Right lobe of liver (tissue), 6 donors: ENCODE measurements around the gene TWF2. TPM values are rescaled to one million over a fixed set of nuclear protein-coding genes. Genes with fewer than 3 reads are reported as not detected.
A peak's percentile ranks its signal among the peaks of the same experiment; 100 is the strongest.

Experiments
- ATAC-seq, 4 donors: fragments of 200-7000 bp; cut with Tn5 transposase; one replicate each; pipeline ENCODE4 v1.9.1; 2020; ENCODE audit warnings: mild to moderate bottlenecking in 4 of 4, moderate library complexity in 4 of 4
- DNase-seq, 3 donors: peaks; one replicate each; pipeline ENCODE4 v3.0.0-alpha.2; 2020
- H3K27ac ChIP-seq, 3 donors: fragments of 200-600 bp; one replicate each; pipeline ENCODE4 v1.8.0; 2022
- H3K27me3 ChIP-seq, 2 donors: fragments of 200-600 bp; one replicate each; pipeline ENCODE4 v1.8.0; 2022
- H3K36me3 ChIP-seq, 4 donors: fragments of 200-600 bp; sonication (generic) in 1 of 4; one replicate each; pipeline versions ENCODE4 v1.5.1 to v1.8.0; 2017 to 2022; ENCODE audit warnings: control low read depth in 1 of 4
- H3K4me1 ChIP-seq, 4 donors: fragments of 200-600 bp; sonication (generic) in 1 of 4; one replicate each; pipeline versions ENCODE4 v1.5.1 to v1.8.0; 2017 to 2022; ENCODE audit warnings: control low read depth in 1 of 4
- H3K4me3 ChIP-seq, 3 donors: fragments of 200-600 bp; one replicate each; pipeline ENCODE4 v1.8.0; 2022
- H3K9me3 ChIP-seq, 4 donors: fragments of 200-600 bp; sonication (generic) in 1 of 4; one replicate each; pipeline versions ENCODE4 v1.5.1 to v1.8.0; 2017 to 2022; ENCODE audit warnings: control low read depth in 1 of 4
- POLR2A ChIP-seq: fragments of 450-650 bp; IDR thresholded peaks from one replicate; pipeline ENCODE4 v1.6.1; 2017; ENCODE audit warnings: antibody characterized with exemption, mild to moderate bottlenecking
- WGBS: methylation state at CpG from one replicate; pipeline ENCODE4 v1.1.6; 2018; ENCODE audit warnings: low coverage, low lambda C conversion rate; ENCODE audit not compliant: insufficient coverage; ENCODE audit errors: missing lambda C conversion rate; 5-methylcytosine and 5-hydroxymethylcytosine counted together
- intact Hi-C, 2 donors: fragments of 100-400 bp; cut with DNase I; formaldehyde crosslinking; loops; one replicate each; pipeline versions ENCODE4 v1.11.2 to v1.14.1; 2022
- total RNA-seq, 6 experiments: library from RNA; depleted of rRNA in 2 of 6; stranded (reverse); fragments of >200 nt in 2 of 6; fragmentation: NEBNext Ultra II Directional in 3 of 6; extraction: Animal tissue kit (Norgen Biotek cat#: 25700) in 3 of 6; gene quantifications; one replicate each; pipeline versions ENCODE4 v1.1.0 to v1.2.4, GENCODE V29; 2016 to 2023
- TF ChIP-seq, protein P1 (sequence below), 4 donors: fragments of 200-600 bp in 3 of 4; fragments of 450-650 bp in 1 of 4; IDR thresholded peaks; one replicate each; pipeline versions ENCODE4 v1.5.1 to v1.8.0; 2016 to 2022; ENCODE audit warnings: antibody characterized with exemption in 4 of 4, mild to moderate bottlenecking in 2 of 4
- donor health status: DM: no; HTN: yes; CAD: no.
- donor health status: DM: no; HTN: no; CAD: no.
- donor health status: DM: no; HTN: no; CAD: no.
- donor health status: DM: no; HTN: yes; CAD: no.
- donor health status: DM: no; HTN: yes; CAD: no.

TWF2 gene
- total RNA-seq, 6 experiments from 2014 or later, result 12.9 to 34.4 (median 23.7) TPM

DNA sequence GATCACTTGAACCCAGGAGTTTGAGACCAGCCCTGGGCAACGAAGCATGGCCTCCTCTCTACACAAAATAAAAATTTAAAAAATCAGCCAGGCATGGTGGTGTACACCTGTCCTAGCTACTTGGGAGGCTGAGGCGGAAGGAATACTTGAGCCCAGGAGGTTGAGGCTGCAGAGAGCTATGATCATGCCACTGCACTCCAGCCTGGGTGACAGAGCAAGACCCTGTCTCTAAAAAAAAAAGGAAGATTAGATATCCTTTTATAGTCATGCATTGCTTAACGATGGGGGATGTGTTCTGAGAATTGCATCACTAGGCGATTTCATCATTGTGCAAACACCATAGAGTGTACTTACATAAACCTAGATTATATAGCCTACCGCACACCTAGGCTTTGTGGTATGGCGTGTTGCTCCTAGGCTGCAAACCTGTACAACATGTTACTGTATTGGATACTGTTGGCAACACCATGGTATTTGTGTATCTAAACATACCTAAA lies 28.4 kb downstream of the TWF2 start:
- Histone ChIP-seq H3K4me3 (no peak overlapping the region), H3K4me1 (peaks cover 0 to 70% (median 28%) of the 10 kb centered on the region in 4 donors), H3K9me3 (no peaks in the 10 kb centered on the region), H3K27me3 (no peaks in the 10 kb centered on the region), H3K36me3 (peaks cover 19 to 99% (median 61%) of the 10 kb centered on the region in 4 donors), H3K27ac (peak overlapping the region; percentile 83 to 99 (median 98))
- TF ChIP-seq, protein P1, sequence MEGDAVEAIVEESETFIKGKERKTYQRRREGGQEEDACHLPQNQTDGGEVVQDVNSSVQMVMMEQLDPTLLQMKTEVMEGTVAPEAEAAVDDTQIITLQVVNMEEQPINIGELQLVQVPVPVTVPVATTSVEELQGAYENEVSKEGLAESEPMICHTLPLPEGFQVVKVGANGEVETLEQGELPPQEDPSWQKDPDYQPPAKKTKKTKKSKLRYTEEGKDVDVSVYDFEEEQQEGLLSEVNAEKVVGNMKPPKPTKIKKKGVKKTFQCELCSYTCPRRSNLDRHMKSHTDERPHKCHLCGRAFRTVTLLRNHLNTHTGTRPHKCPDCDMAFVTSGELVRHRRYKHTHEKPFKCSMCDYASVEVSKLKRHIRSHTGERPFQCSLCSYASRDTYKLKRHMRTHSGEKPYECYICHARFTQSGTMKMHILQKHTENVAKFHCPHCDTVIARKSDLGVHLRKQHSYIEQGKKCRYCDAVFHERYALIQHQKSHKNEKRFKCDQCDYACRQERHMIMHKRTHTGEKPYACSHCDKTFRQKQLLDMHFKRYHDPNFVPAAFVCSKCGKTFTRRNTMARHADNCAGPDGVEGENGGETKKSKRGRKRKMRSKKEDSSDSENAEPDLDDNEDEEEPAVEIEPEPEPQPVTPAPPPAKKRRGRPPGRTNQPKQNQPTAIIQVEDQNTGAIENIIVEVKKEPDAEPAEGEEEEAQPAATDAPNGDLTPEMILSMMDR (IDR thresholded peaks at IDR 0.05), result no peak
- peak; percentile 61 for TF ChIP-seq POLR2A
- intact Hi-C loops, result no loop called here
- WGBS, result 19% methylated on average over 6 of the region's 6 CpGs
- DNase-seq (peak in 1 of 3 donors; percentile 67), ATAC-seq (peak; percentile 31 to 70 (median 60))

DNA sequence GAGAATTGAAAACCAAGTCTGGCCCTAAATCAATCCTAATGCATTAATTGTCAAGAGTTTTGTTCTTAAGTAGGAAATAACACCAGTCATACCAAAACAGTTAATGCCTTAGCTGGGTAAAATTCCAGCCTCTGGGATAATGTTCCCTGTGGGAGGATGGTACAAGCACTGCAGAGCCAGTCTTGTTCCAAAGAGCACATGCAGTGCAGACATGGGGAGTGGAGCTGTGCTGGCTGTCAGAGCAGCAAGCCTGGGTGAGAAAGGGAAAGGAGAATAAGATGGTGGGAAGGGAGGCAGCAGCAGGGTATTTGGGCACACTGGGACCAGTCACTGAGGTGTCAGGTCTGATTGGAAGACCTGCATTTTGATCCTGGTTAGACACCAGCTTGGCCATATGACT lies 28.9 kb downstream of the TWF2 start:
- DNase-seq (peak in 1 of 3 donors; percentile 59), ATAC-seq (peak in 3 of 4 donors; percentile 2 to 30 (median 9))
- no peak overlapping the region for H3K4me3 ChIP-seq
- TF ChIP-seq, protein P1 (IDR thresholded peaks at IDR 0.05), result no peak
- TF ChIP-seq POLR2A, result no peak
- H3K27ac ChIP-seq, result peak overlapping the region; percentile 69 to 99 (median 98)
- no peaks in the 10 kb centered on the region for H3K27me3 ChIP-seq
- H3K9me3 ChIP-seq, result no peaks in the 10 kb centered on the region
- intact Hi-C loops, result no loop called here
- peaks cover 0 to 76% (median 31%) of the 10 kb centered on the region in 4 donors for H3K4me1 ChIP-seq
- peaks cover 19 to 99% (median 61%) of the 10 kb centered on the region in 4 donors for H3K36me3 ChIP-seq

DNA sequence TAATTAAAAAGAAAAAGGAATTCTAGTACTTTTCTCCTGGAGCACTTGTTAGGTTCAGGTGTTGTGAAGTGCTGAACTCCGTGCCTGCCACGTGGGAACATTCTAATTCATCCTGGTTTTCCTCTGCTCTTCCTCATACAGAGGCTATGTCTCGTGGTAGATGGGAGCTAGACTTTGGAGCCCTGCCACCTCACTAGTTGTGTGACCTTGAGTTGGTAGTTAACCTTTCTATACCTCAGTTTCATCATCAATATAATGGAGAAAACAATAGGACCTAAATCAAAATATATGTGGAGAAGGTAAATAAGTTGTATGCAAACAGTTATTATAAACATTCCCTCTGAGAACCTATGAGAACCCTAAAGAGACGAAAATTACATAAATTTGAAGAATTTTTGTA lies 30.4 kb downstream of the TWF2 start:
- DNase-seq (no peak), ATAC-seq (no peak)
- TF ChIP-seq, protein P1 (IDR thresholded peaks at IDR 0.05), result no peak
- no peak for TF ChIP-seq POLR2A
- Histone ChIP-seq H3K4me3 (no peak overlapping the region), H3K36me3 (peaks cover 9 to 99% (median 56%) of the 10 kb centered on the region in 4 donors), H3K27ac (peak overlapping the region in 2 of 3 donors; percentile 98 to 99), H3K9me3 (no peaks in the 10 kb centered on the region), H3K27me3 (no peaks in the 10 kb centered on the region), H3K4me1 (peaks cover 0 to 74% (median 37%) of the 10 kb centered on the region in 4 donors)
- intact Hi-C loops, result no loop called here
- 33% methylated on average over 4 of the region's 4 CpGs for WGBS

DNA sequence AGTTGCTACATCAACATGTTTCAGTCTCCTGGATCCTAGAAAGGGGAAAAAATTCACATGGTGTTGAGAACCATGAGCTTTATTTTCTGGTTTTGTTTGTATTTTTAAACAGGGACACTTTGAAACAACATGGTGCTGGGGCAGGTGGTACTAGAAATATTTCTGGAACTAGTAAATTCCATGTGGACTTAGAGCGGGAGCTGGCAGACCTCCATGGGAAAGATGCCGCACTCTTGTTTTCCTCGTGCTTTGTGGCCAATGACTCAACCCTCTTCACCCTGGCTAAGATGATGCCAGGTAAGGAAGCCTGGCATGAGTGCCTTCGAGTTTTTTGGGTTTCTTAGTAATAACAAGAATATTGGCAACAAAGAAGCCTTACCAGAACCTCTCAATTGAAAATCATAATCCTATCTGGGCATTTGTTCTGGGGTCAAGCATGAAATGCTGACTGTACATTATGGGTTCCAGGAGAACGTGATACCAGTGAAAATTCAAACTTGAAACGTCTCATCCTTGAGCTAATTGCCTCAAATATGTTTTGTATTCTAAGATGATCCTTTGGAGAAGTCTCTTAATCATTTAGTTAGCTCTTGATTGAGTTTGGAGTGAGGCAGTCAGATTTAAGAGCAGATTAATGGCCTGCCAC lies 33.1 kb downstream of the TWF2 start:
- intact Hi-C loops, result no loop called here
- TF ChIP-seq, protein P1 (IDR thresholded peaks at IDR 0.05), result no peak
- TF ChIP-seq POLR2A, result no peak
- Histone ChIP-seq H3K4me3 (peak overlapping the region in 1 of 3 donors; percentile 20), H3K4me1 (peaks cover 0 to 82% (median 38%) of the 10 kb centered on the region in 4 donors), H3K27ac (peak overlapping the region; percentile 65 to 99 (median 98)), H3K36me3 (peaks cover 4 to 99% (median 47%) of the 10 kb centered on the region in 4 donors), H3K27me3 (no peaks in the 10 kb centered on the region), H3K9me3 (no peaks in the 10 kb centered on the region)
- ATAC-seq (peak; percentile 1 to 24 (median 10)), DNase-seq (peak in 2 of 3 donors; percentile 61 to 74)
- 47% methylated on average over 6 of the region's 6 CpGs for WGBS
